ENCODE measurements around the gene AIG1.

The AIG1 gene

GRCh38 chr6:143385636-143386035 lies 324.9 kb downstream of the AIG1 start:
- DNase-seq = no peak

- DNase-seq = no peak
These were observed 329.6 kb downstream of the AIG1 start for GRCh38 chr6:143390278-143390677.
